ENCODE measurements around the gene GNAQ.

The GNAQ gene

GRCh38 chr9:77753180-77753579 is 278.4 kb downstream of the GNAQ start:
- H3K4me3 ChIP-seq = no peak overlapping the region
- no peaks in the 10 kb centered on the region for H3K9me3 ChIP-seq
- no peaks in the 10 kb centered on the region for H3K36me3 ChIP-seq
- no peak for DNase-seq
- H3K27ac ChIP-seq = no peak overlapping the region
- intact Hi-C loops (cut with DNase I; ENCODE audit: low total_unique reads) = no loop called here
- H3K4me1 ChIP-seq = peaks cover 0 to 20% (median 7%) of the 10 kb centered on the region in 4 donors
- no peaks in the 10 kb centered on the region for H3K27me3 ChIP-seq
- no peak for TF ChIP-seq CTCF (IDR thresholded peaks at IDR 0.05)

DNA sequence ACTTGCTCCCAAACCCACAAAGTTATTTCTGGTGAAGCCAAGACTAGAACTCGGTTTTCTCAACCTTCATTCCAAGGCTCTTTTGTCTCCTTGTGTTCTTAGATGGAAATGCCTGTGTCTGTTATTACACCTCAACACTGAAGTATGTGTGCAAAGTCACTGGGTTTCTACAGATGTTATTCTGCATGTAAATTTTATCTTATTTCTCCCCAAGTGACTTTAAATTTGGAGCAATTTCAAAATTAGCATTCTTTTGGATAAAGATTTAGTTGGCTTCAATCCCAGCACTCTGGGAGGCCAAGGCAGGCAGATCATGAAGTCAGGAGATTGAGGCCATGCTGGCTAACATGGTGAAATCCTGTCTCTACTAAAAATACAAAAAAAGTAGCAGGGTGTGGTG is 279.1 kb downstream of the GNAQ start:
- no peaks in the 10 kb centered on the region for H3K36me3 ChIP-seq
- no peak overlapping the region for H3K4me3 ChIP-seq
- intact Hi-C loops (cut with DNase I; ENCODE audit: low total_unique reads) = no loop called here
- no peaks in the 10 kb centered on the region for H3K27me3 ChIP-seq
- H3K9me3 ChIP-seq = no peaks in the 10 kb centered on the region
- TF ChIP-seq CTCF (IDR thresholded peaks at IDR 0.05) = no peak
- H3K4me1 ChIP-seq = peaks cover 0 to 20% (median 7%) of the 10 kb centered on the region in 4 donors
- no peak for DNase-seq
- H3K27ac ChIP-seq = peak overlapping the region in 1 of 2 donors; percentile 11

- Histone ChIP-seq H3K36me3 (no peaks in the 10 kb centered on the region), H3K27me3 (no peaks in the 10 kb centered on the region), H3K9me3 (no peaks in the 10 kb centered on the region), H3K4me1 (peaks cover 0 to 20% (median 7%) of the 10 kb centered on the region in 4 donors), H3K27ac (peak overlapping the region in 1 of 2 donors; percentile 11), H3K4me3 (no peak overlapping the region)
- no peak for DNase-seq
- intact Hi-C loops (cut with DNase I; ENCODE audit: low total_unique reads) = no loop called here
- TF ChIP-seq CTCF (IDR thresholded peaks at IDR 0.05) = peak; percentile 39 to 54
Measured at GRCh38 chr9:77751341-77752091, 280.1 kb downstream of the GNAQ start.

DNA sequence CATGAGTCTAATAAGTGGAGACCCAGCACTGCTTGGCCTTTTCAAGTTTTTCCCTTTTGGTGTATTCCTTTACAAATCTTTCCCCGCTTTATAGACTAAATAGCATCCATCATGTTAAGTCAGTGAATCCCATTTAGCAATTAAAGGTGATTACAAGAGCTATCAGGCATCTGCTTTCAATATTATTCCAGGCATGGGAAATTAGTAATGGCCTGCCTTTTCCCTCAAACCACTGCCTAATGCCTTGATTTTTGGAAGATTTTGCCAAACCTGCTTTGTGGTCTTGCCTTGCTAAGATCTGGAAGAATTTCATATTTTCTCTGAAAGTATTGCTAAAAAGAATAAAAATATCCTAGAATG is 280.6 kb downstream of the GNAQ start:
- no peak for TF ChIP-seq CTCF (IDR thresholded peaks at IDR 0.05)
- peaks cover 0 to 20% (median 7%) of the 10 kb centered on the region in 4 donors for H3K4me1 ChIP-seq
- intact Hi-C loops (cut with DNase I; ENCODE audit: low total_unique reads) = no loop called here
- H3K27ac ChIP-seq = no peak overlapping the region
- H3K4me3 ChIP-seq = no peak overlapping the region
- H3K36me3 ChIP-seq = no peaks in the 10 kb centered on the region
- H3K27me3 ChIP-seq = no peaks in the 10 kb centered on the region
- no peaks in the 10 kb centered on the region for H3K9me3 ChIP-seq
- DNase-seq = no peak

- H3K9me3 ChIP-seq = no peaks in the 10 kb centered on the region
- DNase-seq = no peak
- intact Hi-C loops (cut with DNase I; ENCODE audit: low total_unique reads) = no loop called here
- no peak overlapping the region for H3K4me3 ChIP-seq
- H3K36me3 ChIP-seq = no peaks in the 10 kb centered on the region
- no peaks in the 10 kb centered on the region for H3K27me3 ChIP-seq
- H3K27ac ChIP-seq = no peak overlapping the region
- no peak for TF ChIP-seq CTCF (IDR thresholded peaks at IDR 0.05)
- H3K4me1 ChIP-seq = peaks cover 0 to 20% (median 7%) of the 10 kb centered on the region in 4 donors
Measured at GRCh38 chr9:77750284-77750683, 281.3 kb downstream of the GNAQ start.

Measured in tibial artery (tissue), 4 donors.